Astrocyte (in vitro differentiated cells and primary cell): ENCODE results near the gene SFTPB.

Source experiments
- CTCF ChIP-seq: IDR thresholded peaks from 2 replicates; pipeline ENCODE4 v1.5.1; 2011; ENCODE audit warnings: low read depth, mild to moderate bottlenecking, inconsistent platforms, low read length, moderate library complexity; ENCODE audit not compliant: insufficient read depth
- EZH2 ChIP-seq: IDR thresholded peaks from 2 replicates; pipeline ENCODE4 v1.6.1; 2012; ENCODE audit warnings: mild to moderate bottlenecking, low read length, inconsistent platforms; ENCODE audit not compliant: insufficient read depth

GRCh38 chr2:85623991-85624390 is 44.0 kb downstream of the SFTPB start:
- TF ChIP-seq CTCF (no peak), EZH2 (no peak)
